ENCODE data around the gene STAG3.
"Not testable (repeated sequence)": the region's sequence is repeated elsewhere in the genome, so short reads cannot be mapped to it uniquely, and the experiment has no call there.

DNA sequence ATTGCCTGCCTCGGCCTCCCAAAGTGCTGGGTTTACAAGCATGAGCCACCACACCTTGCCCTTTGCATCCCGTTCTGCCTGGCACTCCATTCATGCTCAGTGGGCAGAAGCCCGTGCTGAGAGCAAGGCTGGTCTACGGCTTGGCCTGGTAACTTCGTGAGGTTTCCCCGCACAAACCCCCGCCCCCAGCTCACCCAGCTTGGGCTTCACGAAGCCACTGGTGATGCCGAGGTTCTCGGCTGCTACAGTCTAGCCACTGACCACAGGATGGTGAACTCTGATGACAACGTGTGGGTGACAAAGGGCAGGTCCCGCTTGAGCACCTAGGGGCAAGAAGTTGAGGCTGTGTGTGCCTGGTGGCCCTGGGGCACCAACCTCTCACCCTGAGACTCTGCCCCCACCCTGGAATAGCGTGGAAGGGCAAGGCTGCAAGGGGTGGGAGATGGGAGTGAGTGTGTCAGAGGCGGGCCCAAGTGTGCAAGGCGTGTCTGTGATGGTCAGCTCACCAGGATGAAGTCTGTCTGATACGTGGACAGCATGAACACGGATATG, 45.7 kb downstream of the STAG3 start:
- TF ChIP-seq, protein P1, sequence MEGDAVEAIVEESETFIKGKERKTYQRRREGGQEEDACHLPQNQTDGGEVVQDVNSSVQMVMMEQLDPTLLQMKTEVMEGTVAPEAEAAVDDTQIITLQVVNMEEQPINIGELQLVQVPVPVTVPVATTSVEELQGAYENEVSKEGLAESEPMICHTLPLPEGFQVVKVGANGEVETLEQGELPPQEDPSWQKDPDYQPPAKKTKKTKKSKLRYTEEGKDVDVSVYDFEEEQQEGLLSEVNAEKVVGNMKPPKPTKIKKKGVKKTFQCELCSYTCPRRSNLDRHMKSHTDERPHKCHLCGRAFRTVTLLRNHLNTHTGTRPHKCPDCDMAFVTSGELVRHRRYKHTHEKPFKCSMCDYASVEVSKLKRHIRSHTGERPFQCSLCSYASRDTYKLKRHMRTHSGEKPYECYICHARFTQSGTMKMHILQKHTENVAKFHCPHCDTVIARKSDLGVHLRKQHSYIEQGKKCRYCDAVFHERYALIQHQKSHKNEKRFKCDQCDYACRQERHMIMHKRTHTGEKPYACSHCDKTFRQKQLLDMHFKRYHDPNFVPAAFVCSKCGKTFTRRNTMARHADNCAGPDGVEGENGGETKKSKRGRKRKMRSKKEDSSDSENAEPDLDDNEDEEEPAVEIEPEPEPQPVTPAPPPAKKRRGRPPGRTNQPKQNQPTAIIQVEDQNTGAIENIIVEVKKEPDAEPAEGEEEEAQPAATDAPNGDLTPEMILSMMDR (IDR thresholded peaks at IDR 0.05; ENCODE audit: low read depth, low read length): not testable (repeated sequence)
- not testable (repeated sequence) for TF ChIP-seq EZH2phosphoT487 (IDR thresholded peaks at IDR 0.05; ENCODE audit: low read depth)

Measured in OCI-LY3 (cell line).